Loucy (cell line): ENCODE measurements around the gene URI1.
A peak's percentile ranks its signal among the peaks of the same experiment; 100 is the strongest.
"Not testable (repeated sequence)": the region's sequence is repeated elsewhere in the genome, so short reads cannot be mapped to it uniquely, and the experiment has no call there.

Experiments used
- H2AFZ ChIP-seq: fragments of 200-600 bp; sonication (generic); 2 replicates; pipeline ENCODE4 v1.6.0; 2016; ENCODE audit warnings: antibody characterized with exemption, mild to moderate bottlenecking, low read length, moderate library complexity
- H3F3A ChIP-seq: fragments of 200-600 bp; 2 replicates; pipeline ENCODE4 v1.6.0; 2016; ENCODE audit warnings: antibody characterized with exemption, low read depth, mild to moderate bottlenecking
- H3K27me3 ChIP-seq: fragments of 200-600 bp; sonication (generic); 2 replicates; pipeline ENCODE4 v1.6.1; 2014; ENCODE audit warnings: low read length, mild to moderate bottlenecking; ENCODE audit not compliant: insufficient read depth, poor library complexity, severe bottlenecking
- H3K36me3 ChIP-seq: fragments of 200-600 bp; sonication (generic); 2 replicates; pipeline ENCODE4 v1.6.1; 2016; ENCODE audit warnings: low read length; ENCODE audit not compliant: insufficient read depth
- H3K4me1 ChIP-seq: fragments of 200-600 bp; sonication (generic); 2 replicates; pipeline ENCODE4 v1.5.1; 2014; ENCODE audit warnings: low read length, mild to moderate bottlenecking; ENCODE audit not compliant: insufficient read depth, poor library complexity, severe bottlenecking
- H3K4me2 ChIP-seq: fragments of 200-600 bp; sonication (generic); 2 replicates; pipeline ENCODE4 v1.6.0; 2014; ENCODE audit warnings: antibody characterized with exemption, low read length, low read depth, mild to moderate bottlenecking; ENCODE audit not compliant: poor library complexity, severe bottlenecking
- H3K4me3 ChIP-seq: fragments of 200-600 bp; sonication (generic); 2 replicates; pipeline ENCODE4 v1.5.1; 2014; ENCODE audit warnings: low read length, mild to moderate bottlenecking, mixed read lengths; ENCODE audit not compliant: poor library complexity, severe bottlenecking
- H3K79me2 ChIP-seq: fragments of 200-600 bp; sonication (generic); 2 replicates; pipeline ENCODE4 v1.6.1; 2014; ENCODE audit warnings: low read length; ENCODE audit not compliant: insufficient read depth
- H3K9ac ChIP-seq: fragments of 200-600 bp; sonication (generic); 2 replicates; pipeline ENCODE4 v1.6.0; 2014; ENCODE audit warnings: mild to moderate bottlenecking, low read depth, low read length, moderate library complexity; ENCODE audit not compliant: poor library complexity, severe bottlenecking
- H3K9me2 ChIP-seq: fragments of 200-600 bp; sonication (generic); replicated peaks from 2 replicates; pipeline ENCODE4 v1.6.1; 2016; ENCODE audit warnings: low read depth, low read length, mixed read lengths
- H3K9me3 ChIP-seq: fragments of 200-600 bp; sonication (generic); 2 replicates; pipeline ENCODE4 v1.6.1; 2014; ENCODE audit warnings: mild to moderate bottlenecking, antibody characterized with exemption, low read length, low read depth; ENCODE audit not compliant: insufficient read depth
- H4K20me1 ChIP-seq: fragments of 200-600 bp; sonication (generic); 2 replicates; pipeline ENCODE4 v1.6.0; 2014; ENCODE audit warnings: antibody characterized with exemption, low read length, mild to moderate bottlenecking; ENCODE audit not compliant: insufficient read depth, poor library complexity, severe bottlenecking
- EZH2phosphoT487 ChIP-seq: fragments of 200-600 bp; IDR thresholded peaks from 2 replicates; pipeline ENCODE4 v1.6.1; 2018; ENCODE audit warnings: antibody characterized with exemption, mild to moderate bottlenecking, moderate library complexity, borderline replicate concordance
- TF ChIP-seq, protein P1 (sequence below): fragments of 200-600 bp; sonication (generic); conservative IDR thresholded peaks from 2 replicates; pipeline ENCODE4 v1.5.1; 2014; ENCODE audit warnings: mild to moderate bottlenecking, antibody characterized with exemption, low read length

Gene URI1

GRCh38 chr19:29946645-29947044 lies 4.6 kb downstream of the URI1 start:
- peaks cover 85% of the 10 kb centered on the region for H3K79me2 ChIP-seq
- peak overlapping the region; percentile 99 for H3K4me2 ChIP-seq
- no peaks in the 10 kb centered on the region for H3K9me2 ChIP-seq
- no peaks in the 10 kb centered on the region for H3K27me3 ChIP-seq
- H3F3A ChIP-seq, result no peaks in the 10 kb centered on the region
- H3K4me1 ChIP-seq, result peaks cover 44% of the 10 kb centered on the region
- H2AFZ ChIP-seq, result no peak overlapping the region
- peak overlapping the region; percentile 80 for H3K4me3 ChIP-seq
- TF ChIP-seq EZH2phosphoT487, result no peak
- TF ChIP-seq, protein P1, sequence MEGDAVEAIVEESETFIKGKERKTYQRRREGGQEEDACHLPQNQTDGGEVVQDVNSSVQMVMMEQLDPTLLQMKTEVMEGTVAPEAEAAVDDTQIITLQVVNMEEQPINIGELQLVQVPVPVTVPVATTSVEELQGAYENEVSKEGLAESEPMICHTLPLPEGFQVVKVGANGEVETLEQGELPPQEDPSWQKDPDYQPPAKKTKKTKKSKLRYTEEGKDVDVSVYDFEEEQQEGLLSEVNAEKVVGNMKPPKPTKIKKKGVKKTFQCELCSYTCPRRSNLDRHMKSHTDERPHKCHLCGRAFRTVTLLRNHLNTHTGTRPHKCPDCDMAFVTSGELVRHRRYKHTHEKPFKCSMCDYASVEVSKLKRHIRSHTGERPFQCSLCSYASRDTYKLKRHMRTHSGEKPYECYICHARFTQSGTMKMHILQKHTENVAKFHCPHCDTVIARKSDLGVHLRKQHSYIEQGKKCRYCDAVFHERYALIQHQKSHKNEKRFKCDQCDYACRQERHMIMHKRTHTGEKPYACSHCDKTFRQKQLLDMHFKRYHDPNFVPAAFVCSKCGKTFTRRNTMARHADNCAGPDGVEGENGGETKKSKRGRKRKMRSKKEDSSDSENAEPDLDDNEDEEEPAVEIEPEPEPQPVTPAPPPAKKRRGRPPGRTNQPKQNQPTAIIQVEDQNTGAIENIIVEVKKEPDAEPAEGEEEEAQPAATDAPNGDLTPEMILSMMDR, result no peak
- no peaks in the 10 kb centered on the region for H3K9me3 ChIP-seq
- H4K20me1 ChIP-seq, result peaks cover 76% of the 10 kb centered on the region
- peaks cover 6% of the 10 kb centered on the region; the same call in 1 of the 2 replicates for H3K36me3 ChIP-seq
- H3K9ac ChIP-seq, result peak overlapping the region; percentile 77

GRCh38 chr19:29947871-29948270 lies 5.8 kb downstream of the URI1 start:
- Histone ChIP-seq H3K36me3 (peaks cover 6% of the 10 kb centered on the region), H3K79me2 (peaks cover 92% of the 10 kb centered on the region), H3K9me3 (no peaks in the 10 kb centered on the region), H3K4me1 (peaks cover 48% of the 10 kb centered on the region), H3K4me3 (peak overlapping the region; percentile 80), H3F3A (0 out of 2 replicates have a peak, but pooled peaks cover 4% of the 10 kb centered on the region), H2AFZ (no peak overlapping the region), H3K4me2 (peak overlapping the region; percentile 99), H3K27me3 (no peaks in the 10 kb centered on the region), H3K9me2 (no peaks in the 10 kb centered on the region), H3K9ac (peak overlapping the region; percentile 23), H4K20me1 (peaks cover 84% of the 10 kb centered on the region)
- TF ChIP-seq, protein P1, result no peak
- no peak for TF ChIP-seq EZH2phosphoT487

DNA sequence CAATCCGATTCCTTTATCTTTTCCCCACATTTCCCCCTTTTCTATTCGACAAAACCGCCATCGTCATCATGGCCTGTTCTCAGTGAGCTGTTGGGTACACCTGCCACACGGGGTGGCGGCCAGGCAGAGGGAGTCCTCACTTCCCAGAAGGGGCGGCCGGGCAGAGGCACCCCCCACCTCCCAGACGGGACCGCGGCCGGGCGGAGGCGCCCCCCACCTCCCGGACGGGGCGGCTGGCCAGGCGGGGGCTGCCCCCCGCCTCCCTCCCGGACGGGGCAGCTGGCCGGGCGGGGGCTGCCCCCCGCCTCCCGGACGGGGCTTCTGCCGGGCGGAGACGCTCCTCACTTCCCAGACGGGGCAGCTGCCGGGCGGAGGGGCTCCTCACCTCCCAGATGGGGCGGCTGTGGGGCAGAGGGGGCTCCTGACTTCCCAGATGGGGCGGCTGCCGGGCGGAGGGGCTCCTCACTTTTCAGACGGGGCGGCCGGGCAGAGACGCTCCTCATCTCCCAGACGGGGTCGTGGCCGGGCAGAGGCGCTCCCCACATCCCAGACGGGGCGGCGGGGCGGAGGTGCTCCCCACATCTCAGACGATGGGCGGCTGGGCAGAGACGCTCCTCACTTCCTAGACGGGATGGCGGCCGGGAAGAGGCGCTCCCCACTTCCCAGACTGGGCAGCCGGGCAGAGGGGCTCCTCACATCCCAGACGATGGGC lies 6.9 kb downstream of the URI1 start:
- not testable (repeated sequence) for H3K9ac ChIP-seq, H3K4me2 ChIP-seq, H2AFZ ChIP-seq, H3K9me3 ChIP-seq, H3K27me3 ChIP-seq, H3F3A ChIP-seq, H3K9me2 ChIP-seq, H3K36me3 ChIP-seq, H3K4me3 ChIP-seq
- Histone ChIP-seq H3K4me1 (peaks cover 43% of the 10 kb centered on the region), H4K20me1 (peaks cover 84% of the 10 kb centered on the region), H3K79me2 (peaks cover 92% of the 10 kb centered on the region)

- H3K36me3 ChIP-seq, result peaks cover 6% of the 10 kb centered on the region; the same call in 1 of the 2 replicates
- peaks cover 69% of the 10 kb centered on the region for H4K20me1 ChIP-seq
- TF ChIP-seq, protein P1, result no peak
- no peak for TF ChIP-seq EZH2phosphoT487
Observed at GRCh38 chr19:29952177-29952576, 10.1 kb downstream of the URI1 start.

More at GRCh38 chr19:29952177-29952576, 10.1 kb downstream of the URI1 start:
- Histone ChIP-seq H3K9me3 (no peaks in the 10 kb centered on the region), H2AFZ (no peak overlapping the region), H3K4me2 (peak overlapping the region; percentile 15), H3K79me2 (peaks cover 92% of the 10 kb centered on the region), H3F3A (0 out of 2 replicates have a peak, but pooled peaks cover 9% of the 10 kb centered on the region), H3K4me1 (peaks cover 25% of the 10 kb centered on the region), H3K9me2 (no peaks in the 10 kb centered on the region), H3K4me3 (no peak overlapping the region), H3K27me3 (no peaks in the 10 kb centered on the region), H3K9ac (no peak overlapping the region)
